Myocyte (in vitro differentiated cells): ENCODE data around the gene MTIF2. TPM values are rescaled to one million over a fixed set of nuclear protein-coding genes. Genes with fewer than 3 reads are reported as not detected.
"Not testable (repeated sequence)": the region's sequence is repeated elsewhere in the genome, so short reads cannot be mapped to it uniquely, and the experiment has no call there.

Experiments
- DNase-seq: peaks from one replicate; pipeline ENCODE4 v3.0.0-alpha.2; 2012; ENCODE audit warnings: low read depth
- total RNA-seq: library from RNA; depleted of rRNA; stranded (reverse); fragments of >200 nt; gene quantifications from 2 replicates; pipeline ENCODE4 v1.2.3, GENCODE V29; 2014

MTIF2 gene
- total RNA-seq, 1 donor from 2014 or later: 30.1 TPM

DNA sequence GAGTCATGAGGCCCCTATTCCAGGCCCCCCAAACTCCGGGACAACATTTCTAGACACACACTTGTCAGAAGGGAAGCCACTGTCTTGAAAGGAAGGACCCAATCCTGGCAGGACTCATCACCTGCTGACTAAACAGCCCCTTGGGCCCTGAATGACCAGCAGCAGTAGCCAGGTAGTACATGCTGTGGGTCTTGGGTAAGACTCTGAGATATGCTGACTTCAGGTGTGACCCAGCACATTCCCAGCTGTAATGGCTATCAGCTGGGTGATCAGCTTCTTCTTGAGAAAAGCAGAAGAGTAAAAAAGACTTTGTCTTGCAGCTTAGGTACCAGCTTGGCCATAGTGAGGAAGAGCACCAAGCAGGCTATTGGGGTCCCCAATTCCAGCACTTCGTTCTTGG, 72.5 kb downstream of the MTIF2 start:
- DNase-seq: no peak

DNA sequence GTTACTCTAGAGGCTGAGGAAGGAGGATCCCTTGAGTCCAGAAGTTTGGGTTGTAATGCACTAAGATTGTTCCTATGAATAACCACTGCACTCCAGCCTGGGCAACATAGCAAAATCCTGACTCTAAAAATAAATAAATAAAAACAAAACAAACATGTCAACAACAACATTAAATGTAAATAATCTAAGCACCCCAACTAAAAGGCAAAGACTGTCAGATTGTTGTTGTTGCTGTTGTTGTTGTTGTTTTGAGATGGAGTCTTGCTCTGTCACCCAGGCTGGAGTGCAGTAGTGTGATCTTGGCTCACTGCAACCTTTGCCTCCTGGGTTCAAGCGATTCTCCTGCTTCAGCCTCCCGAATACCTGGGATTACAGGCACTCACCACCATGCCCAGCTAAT, 77.1 kb downstream of the MTIF2 start:
- DNase-seq: not testable (repeated sequence)

DNA sequence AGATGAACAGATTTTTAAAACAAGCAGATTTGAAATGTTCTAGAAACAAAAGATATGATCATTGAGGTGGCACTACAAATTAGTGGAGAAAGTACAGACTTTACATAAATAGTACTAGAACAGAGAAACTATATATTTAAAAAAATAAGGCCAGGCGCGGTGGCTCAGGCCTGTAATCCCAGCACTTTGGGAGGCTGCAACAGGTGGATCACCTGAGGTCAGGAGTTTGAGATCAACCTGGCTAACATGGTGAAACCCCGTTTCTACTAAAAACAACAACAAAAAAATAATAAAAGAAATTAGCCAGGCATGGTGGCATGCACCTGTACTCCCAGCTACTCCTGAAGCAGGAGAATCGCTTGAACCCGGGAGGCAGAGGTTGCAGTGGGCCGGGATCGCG, 82.2 kb downstream of the MTIF2 start:
- DNase-seq: not testable (repeated sequence)

Other genes starting within 250 kb of the MTIF2 start
- 808 and 1,025 TPM in 2 replicates for gene RTN4, start 218.8 kb downstream of the MTIF2 start, total RNA-seq
- 7.8 and 15.1 TPM in 2 replicates for gene CLHC1, start 36.9 kb downstream of the MTIF2 start, total RNA-seq
- gene RPS27A, start 36.5 kb downstream of the MTIF2 start, total RNA-seq: 1,356 and 1,476 TPM in 2 replicates
- gene CCDC88A, start 150.6 kb upstream of the MTIF2 start, total RNA-seq: 53.1 and 99.4 TPM in 2 replicates